Testis (tissue), 3 donors: ENCODE data around the gene GGTLC1. TPM values are rescaled to one million over a fixed set of nuclear protein-coding genes. Genes with fewer than 3 reads are reported as not detected.

Experiments used
- DNase-seq: peaks from one replicate; pipeline ENCODE4 v3.0.0-alpha.2; 2019
- H3K27ac ChIP-seq, 2 donors: fragments of 200-600 bp; sonication (generic); one replicate each; pipeline ENCODE4 v1.5.1; 2019
- H3K27me3 ChIP-seq: fragments of 200-600 bp; sonication (generic); one replicate; pipeline ENCODE4 v1.5.1; 2019
- H3K36me3 ChIP-seq: fragments of 200-600 bp; sonication (generic); one replicate; pipeline ENCODE4 v1.5.1; 2017; ENCODE audit warnings: low read depth; ENCODE audit errors: missing control alignments
- H3K4me1 ChIP-seq: fragments of 200-600 bp; sonication (generic); one replicate; pipeline ENCODE4 v1.5.1; 2019
- H3K4me3 ChIP-seq, 2 donors: fragments of 200-600 bp; sonication (generic); one replicate each; pipeline ENCODE4 v1.5.1; 2017 to 2019
- H3K9me3 ChIP-seq: fragments of 200-600 bp; sonication (generic); one replicate; pipeline ENCODE4 v1.5.1; 2017
- POLR2A ChIP-seq: fragments of 450-650 bp; IDR thresholded peaks from one replicate; pipeline ENCODE4 v1.6.1; 2017; ENCODE audit warnings: antibody characterized with exemption, mild to moderate bottlenecking, moderate library complexity
- WGBS, 2 donors: methylation state at CpG; one replicate each; pipeline ENCODE4 v1.1.5; 2018; 5-methylcytosine and 5-hydroxymethylcytosine counted together
- intact Hi-C: fragments of 100-400 bp; cut with DNase I; formaldehyde crosslinking; loops from one replicate; pipeline ENCODE4 v1.15.1; 2023; ENCODE audit warnings: low total_unique reads
- polyA plus RNA-seq: library from polyadenylated mRNA; stranded (reverse); fragments of 350-450 nt; fragmentation: Illumina TruSeq; extraction: RNeasy Lipid Tissue Mini Kit (QIAGEN cat#74804); gene quantifications from one replicate; pipeline ENCODE4 v1.2.3, GENCODE V29; 2014; ENCODE audit warnings: low read depth, low replicate concordance; ENCODE audit not compliant: insufficient read depth
- total RNA-seq, 2 donors: library from RNA; depleted of rRNA; stranded (reverse); fragments of >200 nt; gene quantifications; one replicate each; pipeline ENCODE4 v1.2.3, GENCODE V29; 2016
- TF ChIP-seq, protein P1 (sequence below), 3 experiments: fragments of 450-650 bp in 2 of 3; fragments of 200-600 bp in 1 of 3; sonication (generic) in 1 of 3; IDR thresholded peaks; one replicate each; pipeline ENCODE4 v1.5.1; 2016 to 2019; ENCODE audit warnings: antibody characterized with exemption in 3 of 3, mild to moderate bottlenecking in 2 of 3, moderate library complexity in 1 of 3

GGTLC1 gene
- total and polyA plus RNA-seq, 3 donors from 2014 or later, result 6.9 to 20.7 (median 13.4) TPM

DNA sequence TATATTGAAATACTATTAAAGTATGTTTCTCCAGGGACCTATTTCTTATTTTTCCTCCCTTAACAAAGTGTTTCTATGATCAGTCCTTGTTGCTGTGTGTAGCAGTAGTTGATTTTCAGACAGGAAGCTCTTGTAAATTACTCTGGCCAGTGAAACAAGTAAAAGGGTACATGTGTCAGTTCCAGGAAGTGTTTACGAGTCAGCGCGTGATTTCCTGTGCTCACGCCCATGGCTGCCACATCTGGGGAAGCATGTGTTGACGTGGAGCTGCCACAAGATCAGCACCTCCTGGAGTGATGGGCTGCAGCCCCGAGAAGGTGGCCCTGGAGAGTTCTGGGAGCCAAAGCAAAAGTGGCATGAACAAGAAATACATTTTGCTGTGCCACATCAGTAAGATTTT lies 38.6 kb upstream of the GGTLC1 start:
- WGBS, 2 donors, result 59 to 78% methylated on average over 6 of the region's 6 CpGs
- no peak overlapping the region for H3K27ac ChIP-seq
- intact Hi-C loops, result no loop called here
- DNase-seq, result peak; percentile 45
- H3K36me3 ChIP-seq, result no peaks in the 10 kb centered on the region
- no peaks in the 10 kb centered on the region for H3K27me3 ChIP-seq
- H3K4me1 ChIP-seq, result no peaks in the 10 kb centered on the region
- no peak overlapping the region for H3K4me3 ChIP-seq
- no peak for TF ChIP-seq POLR2A
- TF ChIP-seq, protein P1, sequence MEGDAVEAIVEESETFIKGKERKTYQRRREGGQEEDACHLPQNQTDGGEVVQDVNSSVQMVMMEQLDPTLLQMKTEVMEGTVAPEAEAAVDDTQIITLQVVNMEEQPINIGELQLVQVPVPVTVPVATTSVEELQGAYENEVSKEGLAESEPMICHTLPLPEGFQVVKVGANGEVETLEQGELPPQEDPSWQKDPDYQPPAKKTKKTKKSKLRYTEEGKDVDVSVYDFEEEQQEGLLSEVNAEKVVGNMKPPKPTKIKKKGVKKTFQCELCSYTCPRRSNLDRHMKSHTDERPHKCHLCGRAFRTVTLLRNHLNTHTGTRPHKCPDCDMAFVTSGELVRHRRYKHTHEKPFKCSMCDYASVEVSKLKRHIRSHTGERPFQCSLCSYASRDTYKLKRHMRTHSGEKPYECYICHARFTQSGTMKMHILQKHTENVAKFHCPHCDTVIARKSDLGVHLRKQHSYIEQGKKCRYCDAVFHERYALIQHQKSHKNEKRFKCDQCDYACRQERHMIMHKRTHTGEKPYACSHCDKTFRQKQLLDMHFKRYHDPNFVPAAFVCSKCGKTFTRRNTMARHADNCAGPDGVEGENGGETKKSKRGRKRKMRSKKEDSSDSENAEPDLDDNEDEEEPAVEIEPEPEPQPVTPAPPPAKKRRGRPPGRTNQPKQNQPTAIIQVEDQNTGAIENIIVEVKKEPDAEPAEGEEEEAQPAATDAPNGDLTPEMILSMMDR (IDR thresholded peaks at IDR 0.05), result no peak
- no peaks in the 10 kb centered on the region for H3K9me3 ChIP-seq

DNA sequence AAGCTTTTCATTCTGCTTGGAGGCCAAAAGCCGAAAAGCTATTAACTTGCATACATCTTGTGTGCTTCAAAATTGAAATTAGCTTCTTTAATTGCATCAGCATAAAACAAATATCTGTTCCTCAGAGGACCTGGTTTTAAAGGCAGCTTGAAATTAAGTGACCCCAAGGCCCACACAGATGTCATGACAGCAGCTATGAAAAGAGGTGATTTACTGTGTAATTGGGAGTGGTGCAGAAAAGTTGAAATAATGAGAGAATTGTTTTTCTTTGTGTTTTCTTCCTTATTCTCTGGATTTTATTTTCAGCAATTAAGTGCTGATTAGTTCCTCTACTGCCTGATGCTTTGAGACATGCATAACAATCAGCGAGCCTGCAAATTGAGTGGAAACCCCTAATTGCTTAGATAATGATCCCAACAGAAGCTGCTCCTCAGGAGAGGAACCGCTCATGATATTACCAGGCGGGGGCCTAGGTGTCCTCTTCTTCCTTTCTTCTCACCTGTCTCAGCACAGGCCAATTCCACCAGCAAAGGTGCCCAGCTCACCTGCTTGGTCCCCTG lies 34.1 kb upstream of the GGTLC1 start:
- Histone ChIP-seq H3K27ac (no peak overlapping the region), H3K27me3 (no peaks in the 10 kb centered on the region), H3K36me3 (no peaks in the 10 kb centered on the region), H3K4me3 (no peak overlapping the region), H3K9me3 (no peaks in the 10 kb centered on the region), H3K4me1 (no peaks in the 10 kb centered on the region)
- DNase-seq, result no peak
- intact Hi-C loops, result no loop called here
- TF ChIP-seq, protein P1 (IDR thresholded peaks at IDR 0.05), result no peak
- TF ChIP-seq POLR2A, result no peak
- WGBS, 2 donors, result 78 to 82% methylated on average over 4 of the region's 4 CpGs

- intact Hi-C loops, result no loop called here
- 75 to 90% methylated on average over 2 of the region's 2 CpGs for WGBS, 2 donors
- H3K27me3 ChIP-seq, result no peaks in the 10 kb centered on the region
- H3K4me3 ChIP-seq, result no peak overlapping the region
- TF ChIP-seq, protein P1 (IDR thresholded peaks at IDR 0.05), result no peak
- TF ChIP-seq POLR2A, result no peak
- H3K9me3 ChIP-seq, result no peaks in the 10 kb centered on the region
- no peaks in the 10 kb centered on the region for H3K36me3 ChIP-seq
- H3K27ac ChIP-seq, result no peak overlapping the region
- no peaks in the 10 kb centered on the region for H3K4me1 ChIP-seq
- no peak for DNase-seq
These were observed 30.2 kb upstream of the GGTLC1 start for GRCh38 chr20:24018796-24019195.

- no peaks in the 10 kb centered on the region for H3K9me3 ChIP-seq
- no peaks in the 10 kb centered on the region for H3K36me3 ChIP-seq
- H3K27me3 ChIP-seq, result no peaks in the 10 kb centered on the region
- intact Hi-C loops, result no loop called here
- H3K27ac ChIP-seq, result no peak overlapping the region
- no peak overlapping the region for H3K4me3 ChIP-seq
- WGBS, 2 donors, result 66 to 72% methylated on average over 3 of the region's 3 CpGs
- TF ChIP-seq POLR2A, result no peak
- DNase-seq, result no peak
- H3K4me1 ChIP-seq, result no peaks in the 10 kb centered on the region
These were observed 28.8 kb upstream of the GGTLC1 start for GRCh38 chr20:24017458-24017755.

GRCh38 chr20:24016607-24017457 lies 28.3 kb upstream of the GGTLC1 start:
- Histone ChIP-seq H3K27ac (no peak overlapping the region), H3K4me3 (no peak overlapping the region), H3K36me3 (no peaks in the 10 kb centered on the region), H3K27me3 (no peaks in the 10 kb centered on the region), H3K9me3 (no peaks in the 10 kb centered on the region), H3K4me1 (no peaks in the 10 kb centered on the region)
- DNase-seq, result no peak
- no peak for TF ChIP-seq POLR2A
- TF ChIP-seq, protein P1 (IDR thresholded peaks at IDR 0.05), result no peak
- 81 to 90% methylated on average over 8 of the region's 8 CpGs for WGBS, 2 donors
- intact Hi-C loops, result no loop called here
